ENCODE data around the gene TRIB2.

- no peak for TF ChIP-seq CTCF (IDR thresholded peaks at IDR 0.05)
- TF ChIP-seq POLR2A (IDR thresholded peaks at IDR 0.05) = no peak
Observed at GRCh38 chr2:12739721-12740254, 23.1 kb downstream of the TRIB2 start.

Measured in right lobe of liver (tissue), 4 donors.